Endothelial cell of umbilical vein (primary cell): ENCODE results near the gene RSF1. TPM values are rescaled to one million over a fixed set of nuclear protein-coding genes. Genes with fewer than 3 reads are reported as not detected.

Source experiments
- BruUV-seq: library from RNA; stranded (reverse); fragments of 400-500 nt; replicated peaks from 2 replicates; lab custom pipeline; 2021; lab: Mats Ljungman, UMichigan
- CTCF ChIA-PET: fragments of 300-600, 350-600 bp; sonication (Branson Sonifier 250); formaldehyde crosslinking; loops from one replicate; lab custom pipeline; 2021; ENCODE audit warnings: antibody characterized with exemption, inconsistent platforms; lab: Charles Lee
- POLR2A ChIA-PET: fragments of 300-600, 350-600 bp; sonication (Branson Sonifier 250); formaldehyde crosslinking; loops from one replicate; lab custom pipeline; 2021; ENCODE audit warnings: antibody characterized with exemption, inconsistent platforms; lab: Charles Lee
- DNase-seq: peaks from one replicate; pipeline ENCODE4 v3.0.0-alpha.2; 2011; ENCODE audit warnings: low read depth, low spot score
- FAIRE-seq: peaks from 2 replicates; lab custom pipeline; 2011; peaks lifted over from hg19 to GRCh38; lab: Jason Lieb, UNC
- H2AFZ ChIP-seq: 2 replicates; pipeline ENCODE4 v1.6.0; 2012; ENCODE audit warnings: low read depth, low read length, control low read depth, inconsistent platforms
- H3K27ac ChIP-seq: 2 replicates; pipeline ENCODE4 v1.5.1; 2011; ENCODE audit warnings: low read depth, mild to moderate bottlenecking, control low read depth, low read length, moderate library complexity; ENCODE audit not compliant: insufficient read depth
- H3K27me3 ChIP-seq, 2 experiments: 2 replicates each; pipeline versions ENCODE4 v1.6.0 to v1.6.1; 2011; ENCODE audit warnings: low read length in 2 of 2, mixed read lengths in 1 of 2; ENCODE audit not compliant: control insufficient read depth in 2 of 2, insufficient read depth in 2 of 2
- H3K36me3 ChIP-seq, 2 experiments: 2 replicates in 1 of 2; 3 replicates in 1 of 2; pipeline ENCODE4 v1.5.1; 2011; ENCODE audit warnings: low read length in 2 of 2, mild to moderate bottlenecking in 1 of 2, moderate library complexity in 1 of 2; ENCODE audit not compliant: control insufficient read depth in 2 of 2, insufficient read depth in 2 of 2; ENCODE audit errors: extremely low read depth in 1 of 2
- H3K4me1 ChIP-seq: 3 replicates; pipeline ENCODE4 v1.5.1; 2011; ENCODE audit warnings: mild to moderate bottlenecking, low read length; ENCODE audit not compliant: control insufficient read depth, insufficient read depth; ENCODE audit errors: extremely low read depth
- H3K4me2 ChIP-seq: 2 replicates; pipeline ENCODE4 v1.6.1; 2011; ENCODE audit warnings: low read length, control low read depth, mixed read lengths; ENCODE audit not compliant: insufficient read depth
- H3K4me3 ChIP-seq, 3 experiments: fragments of 200-600 bp in 1 of 3; sonication (generic), shearing (Covaris generic) in 1 of 3; replicated peaks in 1 of 3; 2 replicates each; pipeline ENCODE4 v1.5.1; 2011 to 2016; ENCODE audit warnings: control low read depth in 3 of 3, low read length in 3 of 3, mild to moderate bottlenecking in 2 of 3, inconsistent platforms in 1 of 3, low read depth in 1 of 3, moderate library complexity in 1 of 3; ENCODE audit not compliant: insufficient read depth in 1 of 3
- H3K79me2 ChIP-seq: 2 replicates; pipeline ENCODE4 v1.6.0; 2012; ENCODE audit warnings: low read length, inconsistent platforms; ENCODE audit not compliant: control insufficient read depth, insufficient read depth
- H3K9ac ChIP-seq: replicated peaks from 2 replicates; pipeline ENCODE3; 2011; ENCODE audit warnings: low read length, control low read depth; ENCODE audit not compliant: insufficient read depth; ENCODE audit errors: extremely low read depth
- H3K9me1 ChIP-seq: replicated peaks from 3 replicates; pipeline ENCODE4 v1.6.0; 2011; ENCODE audit warnings: mild to moderate bottlenecking, low read length; ENCODE audit not compliant: control insufficient read depth, insufficient read depth; ENCODE audit errors: extremely low read depth
- H3K9me3 ChIP-seq: replicated peaks from 2 replicates; pipeline ENCODE4 v1.5.1; 2012; ENCODE audit warnings: low read length, inconsistent platforms; ENCODE audit not compliant: control insufficient read depth, insufficient read depth
- H4K20me1 ChIP-seq: replicated peaks from 2 replicates; pipeline ENCODE3; 2011; ENCODE audit warnings: mild to moderate bottlenecking, low read length; ENCODE audit not compliant: control insufficient read depth, insufficient read depth; ENCODE audit errors: extremely low read depth
- CTCF ChIP-seq, 2 donors: IDR thresholded peaks; 1 replicate in 1 of 2; 2 replicates in 1 of 2; pipeline ENCODE4 v1.5.1; 2011; ENCODE audit warnings: low read length in 2 of 2, mild to moderate bottlenecking in 2 of 2, moderate library complexity in 2 of 2, control low read depth in 1 of 2, inconsistent platforms in 1 of 2, low read depth in 1 of 2; ENCODE audit not compliant: insufficient read depth in 1 of 2; ENCODE audit errors: extremely low read depth in 1 of 2
- EZH2 ChIP-seq: IDR thresholded peaks from 2 replicates; pipeline ENCODE4 v1.6.1; 2012; ENCODE audit warnings: borderline replicate concordance, low read depth, mild to moderate bottlenecking, moderate library complexity, low read length, inconsistent platforms; ENCODE audit not compliant: severe bottlenecking
- FOS ChIP-seq: IDR thresholded peaks from 2 replicates; pipeline ENCODE4 v1.6.1; 2011; ENCODE audit warnings: mild to moderate bottlenecking, low read length, moderate library complexity, borderline replicate concordance; ENCODE audit not compliant: insufficient read depth
- GATA2 ChIP-seq: IDR thresholded peaks from 2 replicates; pipeline ENCODE4 v1.7.0; 2011; ENCODE audit warnings: low read depth, mild to moderate bottlenecking, moderate library complexity, mixed read lengths, low read length; ENCODE audit not compliant: insufficient read length, insufficient read depth
- JUN ChIP-seq: IDR thresholded peaks from 2 replicates; pipeline ENCODE4 v1.6.1; 2011; ENCODE audit warnings: borderline replicate concordance, low read depth; ENCODE audit not compliant: insufficient read length, insufficient read depth
- MAX ChIP-seq: IDR thresholded peaks from 2 replicates; pipeline ENCODE4 v1.6.1; 2011; ENCODE audit not compliant: insufficient read depth, insufficient read length
- MYC ChIP-seq: IDR thresholded peaks from one replicate; pipeline ENCODE4 v1.6.1; 2011; ENCODE audit warnings: mild to moderate bottlenecking, low read depth, low read length
- POLR2A ChIP-seq: IDR thresholded peaks from 2 replicates; pipeline ENCODE4 v1.6.1; 2012; ENCODE audit warnings: low read depth, mild to moderate bottlenecking, control low read depth, low read length
- POLR2AphosphoS5 ChIP-seq: IDR thresholded peaks from 2 replicates; pipeline ENCODE4 v1.6.1; 2012; ENCODE audit warnings: low read depth, mild to moderate bottlenecking, control low read depth, low read length, moderate library complexity; ENCODE audit not compliant: insufficient read depth
- dilution Hi-C: fragments of 300-500 bp; cut with MboI; formaldehyde crosslinking; loops from one replicate; pipeline ENCODE4 v1.15.0; 2019; ENCODE audit warnings: low sequenced_read_pairs; ENCODE audit not compliant: extremely low pct_ligation_motif_present
- intact Hi-C: fragments of 100-400 bp; cut with micrococcal nuclease; formaldehyde crosslinking; loops from one replicate; pipeline ENCODE4 v1.10.0; 2022
- polyA plus RNA-seq, 4 experiments: library from polyadenylated mRNA; depleted of rRNA in 3 of 4; stranded (reverse) in 3 of 4; unstranded in 1 of 4; fragments of >200 nt; gene quantifications; 2 replicates each; pipeline versions ENCODE4 v1.2.1 to v1.2.3, GENCODE V29; 2011 to 2012; ENCODE audit warnings: missing spikeins in 1 of 4
- total RNA-seq: library from RNA; stranded (reverse); gene quantifications from 2 replicates; pipeline ENCODE4 v1.2.3, GENCODE V29; 2021

Gene RSF1
- total and polyA plus RNA-seq, 2 donors (not counting 3 experiments of a cell fraction or from before 2014, with no cell fraction given) = 10.0 to 55.1 TPM

- DNase-seq (no peak), FAIRE-seq (no peak)
- dilution Hi-C loops = no loop called here
- H4K20me1 ChIP-seq = no peaks in the 10 kb centered on the region
- ChIA-PET CTCF (interaction anchor here (2.1 kb wide), 1 partner anchor 10 kb away, joined by 5 read pairs; no protein-coding TSS in a partner anchor), POLR2A (no interaction called here)
- H3K4me1 ChIP-seq = no peaks in the 10 kb centered on the region
- H3K4me2 ChIP-seq = no peak overlapping the region
- H3K9me3 ChIP-seq = no peaks in the 10 kb centered on the region
- H3K27ac ChIP-seq = no peak overlapping the region
- H2AFZ ChIP-seq = no peak overlapping the region
- no peak overlapping the region for H3K4me3 ChIP-seq
- H3K9ac ChIP-seq = no peak overlapping the region
- H3K9me1 ChIP-seq = no peaks in the 10 kb centered on the region
- no peaks in the 10 kb centered on the region for H3K79me2 ChIP-seq
- intact Hi-C loops = no loop called here
- H3K36me3 ChIP-seq = peaks cover 1 to 7% of the 10 kb centered on the region in 2 experiments
- TF ChIP-seq MAX (no peak), CTCF (IDR thresholded peaks at IDR 0.05; ENCODE audit: extremely low read depth in 1 of 2, insufficient read depth in 1 of 2, low read depth in 1 of 2, low read length in 2 of 2) (no peak), GATA2 (no peak), POLR2A (no peak), JUN (no peak), POLR2AphosphoS5 (no peak), EZH2 (no peak), FOS (no peak), MYC (no peak)
- BruUV-seq = no TSS peak
- H3K27me3 ChIP-seq = no peaks in the 10 kb centered on the region
These were observed 133.4 kb downstream of the RSF1 start for GRCh38 chr11:77687088-77687487.
